Fibroblast of pulmonary artery (primary cell): Measurements from ENCODE around the gene MBL2.

ENCODE experiments used
- DNase-seq: peaks from one replicate; pipeline ENCODE4 v3.0.0-alpha.2; 2010; ENCODE audit warnings: low read depth
- H3K4me3 ChIP-seq: replicated peaks from 2 replicates; pipeline ENCODE4 v1.5.1; 2011; ENCODE audit warnings: low read depth, mild to moderate bottlenecking, control low read depth, low read length, moderate library complexity
- TF ChIP-seq, protein P1 (sequence below): IDR thresholded peaks from 2 replicates; pipeline ENCODE4 v1.5.1; 2011; ENCODE audit warnings: mild to moderate bottlenecking, control low read depth, low read length, inconsistent platforms; ENCODE audit errors: missing control alignments

The MBL2 gene

DNA sequence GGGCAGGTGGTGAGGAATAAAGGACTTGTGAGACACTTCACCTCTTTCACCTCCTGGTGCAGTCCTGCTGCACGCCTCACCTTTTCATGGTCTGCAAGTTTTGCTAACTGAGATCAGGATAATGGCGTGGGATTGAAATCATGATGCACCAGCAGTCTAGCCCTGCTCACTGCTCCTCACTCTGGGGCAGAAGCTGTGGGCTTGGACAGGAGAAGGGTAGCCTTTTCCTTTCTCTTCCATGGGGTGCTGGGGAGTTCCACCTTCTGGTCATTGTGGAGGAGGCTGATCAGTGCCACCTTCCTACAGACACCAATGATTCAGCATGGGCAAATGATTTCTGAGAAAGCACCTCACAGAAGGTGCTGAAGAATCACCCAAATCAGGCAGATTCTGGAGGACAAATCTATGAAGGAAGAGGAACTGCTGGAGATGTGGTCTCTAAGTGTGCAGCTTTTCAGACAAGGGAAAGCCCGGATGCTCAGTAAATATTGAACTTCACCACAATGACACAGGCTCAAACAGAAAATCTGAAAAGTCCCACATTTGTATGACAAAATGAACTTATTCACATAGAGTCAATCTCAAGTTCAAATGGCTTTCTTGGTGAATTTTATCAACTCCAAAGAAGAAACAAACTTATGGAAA lies 19.7 kb downstream of the MBL2 start:
- TF ChIP-seq, protein P1, sequence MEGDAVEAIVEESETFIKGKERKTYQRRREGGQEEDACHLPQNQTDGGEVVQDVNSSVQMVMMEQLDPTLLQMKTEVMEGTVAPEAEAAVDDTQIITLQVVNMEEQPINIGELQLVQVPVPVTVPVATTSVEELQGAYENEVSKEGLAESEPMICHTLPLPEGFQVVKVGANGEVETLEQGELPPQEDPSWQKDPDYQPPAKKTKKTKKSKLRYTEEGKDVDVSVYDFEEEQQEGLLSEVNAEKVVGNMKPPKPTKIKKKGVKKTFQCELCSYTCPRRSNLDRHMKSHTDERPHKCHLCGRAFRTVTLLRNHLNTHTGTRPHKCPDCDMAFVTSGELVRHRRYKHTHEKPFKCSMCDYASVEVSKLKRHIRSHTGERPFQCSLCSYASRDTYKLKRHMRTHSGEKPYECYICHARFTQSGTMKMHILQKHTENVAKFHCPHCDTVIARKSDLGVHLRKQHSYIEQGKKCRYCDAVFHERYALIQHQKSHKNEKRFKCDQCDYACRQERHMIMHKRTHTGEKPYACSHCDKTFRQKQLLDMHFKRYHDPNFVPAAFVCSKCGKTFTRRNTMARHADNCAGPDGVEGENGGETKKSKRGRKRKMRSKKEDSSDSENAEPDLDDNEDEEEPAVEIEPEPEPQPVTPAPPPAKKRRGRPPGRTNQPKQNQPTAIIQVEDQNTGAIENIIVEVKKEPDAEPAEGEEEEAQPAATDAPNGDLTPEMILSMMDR: no peak
- H3K4me3 ChIP-seq: no peak overlapping the region
- DNase-seq: no peak

DNA sequence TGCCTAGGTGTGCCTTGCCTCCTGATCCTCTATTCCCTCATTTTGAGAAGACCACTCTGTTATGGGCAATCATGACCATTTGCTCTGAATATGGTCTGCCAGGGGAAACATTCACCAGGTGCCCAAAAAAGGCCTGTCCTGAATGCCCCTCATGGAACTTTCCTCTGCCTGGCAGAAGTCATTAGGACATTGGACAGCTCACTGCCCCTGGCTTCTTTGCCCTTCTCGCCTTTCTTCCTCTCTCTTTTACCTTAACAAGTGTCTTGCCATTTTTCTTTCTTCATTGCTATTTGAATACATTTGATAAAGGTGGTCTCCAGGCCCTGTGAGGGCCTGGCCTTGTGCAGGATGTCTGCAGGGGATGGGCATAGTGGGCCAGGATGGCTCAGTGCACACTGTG lies 20.3 kb downstream of the MBL2 start:
- TF ChIP-seq, protein P1: no peak
- no peak overlapping the region for H3K4me3 ChIP-seq
- DNase-seq: no peak

DNA sequence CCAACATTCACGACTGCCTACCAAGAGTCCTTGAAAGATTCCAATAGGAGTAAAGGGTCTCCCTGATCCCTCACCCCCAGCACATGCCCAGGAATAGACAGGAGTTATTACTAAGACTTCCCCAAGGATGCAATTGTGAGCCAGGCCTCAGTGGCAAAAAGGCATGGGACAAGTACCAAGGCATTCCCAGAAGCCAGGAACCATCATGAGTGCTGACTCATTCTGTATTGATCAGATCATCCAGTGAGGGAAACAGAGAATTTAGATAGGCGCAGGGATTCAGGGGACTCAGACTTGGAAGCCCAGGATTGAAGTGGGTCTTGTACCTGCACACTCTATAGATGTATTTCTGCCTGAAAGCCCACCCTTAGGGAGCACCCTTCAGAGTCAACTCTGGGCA lies 21.2 kb downstream of the MBL2 start:
- TF ChIP-seq, protein P1: no peak
- no peak overlapping the region for H3K4me3 ChIP-seq
- DNase-seq: no peak

DNA sequence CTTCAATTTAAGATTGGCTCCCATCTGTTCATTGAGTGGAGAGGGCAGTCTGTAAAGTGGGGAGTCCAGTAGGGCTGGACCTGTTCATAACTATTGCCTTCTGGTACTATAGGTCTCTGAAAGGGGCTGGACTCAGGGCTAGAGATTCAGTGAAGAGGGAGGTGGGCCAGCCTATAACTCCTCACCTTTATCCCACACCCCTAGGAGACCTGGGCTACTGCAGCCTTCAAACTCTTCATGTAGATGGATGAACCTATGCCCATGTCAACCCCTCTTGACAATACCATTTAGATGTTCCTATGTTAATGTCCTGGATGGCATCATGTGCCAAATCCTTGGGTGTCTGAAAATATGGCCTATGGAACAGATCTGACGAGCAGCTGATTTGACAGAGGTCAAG lies 22.0 kb downstream of the MBL2 start:
- no peak for DNase-seq
- H3K4me3 ChIP-seq: no peak overlapping the region
- TF ChIP-seq, protein P1: no peak

DNA sequence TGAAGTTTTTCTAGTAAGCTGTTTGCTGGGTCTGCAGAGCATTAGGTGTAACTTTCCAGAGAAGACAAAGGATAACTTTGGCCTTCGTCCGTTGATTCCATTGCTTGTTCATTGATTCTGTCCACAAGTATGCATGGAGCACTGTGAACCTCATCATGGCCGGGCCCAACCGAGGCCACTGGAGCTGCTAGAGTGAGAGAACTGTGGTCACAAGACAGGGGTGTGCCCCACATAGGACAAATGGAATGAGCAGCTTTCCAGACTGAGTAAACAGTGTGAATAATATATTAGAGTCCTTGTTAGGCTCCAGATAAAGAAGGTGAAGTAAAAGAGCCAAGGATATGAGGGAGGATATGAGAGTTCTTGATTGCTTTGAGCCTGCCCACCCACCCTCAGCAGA lies 24.9 kb downstream of the MBL2 start:
- H3K4me3 ChIP-seq: no peak overlapping the region
- TF ChIP-seq, protein P1: no peak
- no peak for DNase-seq

DNA sequence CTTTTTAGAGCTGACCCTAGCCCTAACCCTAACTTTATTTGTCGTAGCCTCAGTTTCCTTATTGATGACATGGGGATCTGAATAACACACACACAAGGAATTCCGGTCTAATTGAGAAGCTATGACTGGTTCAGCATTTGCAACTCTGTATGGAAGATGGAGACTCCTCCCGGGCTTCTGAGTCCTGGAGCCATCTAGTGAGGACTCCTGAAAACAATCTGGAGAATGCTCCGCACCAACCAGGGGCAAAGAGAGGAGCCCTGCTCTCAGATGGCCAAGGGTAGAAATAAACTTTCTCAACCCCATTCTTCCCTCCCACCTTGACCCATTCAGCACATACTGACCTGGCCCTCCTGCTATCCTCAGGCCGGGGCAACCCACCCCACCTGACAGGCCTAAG lies 26.4 kb downstream of the MBL2 start:
- no peak overlapping the region for H3K4me3 ChIP-seq
- DNase-seq: no peak
- TF ChIP-seq, protein P1: no peak
